H1 (cell line): ENCODE results near the gene CRYGB. TPM values are rescaled to one million over a fixed set of nuclear protein-coding genes. Genes with fewer than 3 reads are reported as not detected.

ENCODE experiments used
- CTCF ChIA-PET: fragments of 300-600 bp; sonication (Branson Sonifier 250); formaldehyde crosslinking; loops from one replicate; lab custom pipeline; 2021; ENCODE audit not compliant: partially characterized antibody; lab: Charles Lee
- POLR2A ChIA-PET: fragments of 300-600 bp; sonication (Branson Sonifier 250); formaldehyde crosslinking; loops from one replicate; lab custom pipeline; 2021; ENCODE audit warnings: inconsistent platforms; ENCODE audit not compliant: partially characterized antibody; lab: Charles Lee
- DNase-seq, 2 experiments: peaks; one replicate each; pipeline versions ENCODE4 v3.0.0 to v3.0.0-alpha.2; 2010 to 2022; ENCODE audit warnings: low spot score in 2 of 2, low read depth in 1 of 2, mixed read lengths in 1 of 2
- FAIRE-seq: peaks from 2 replicates; lab custom pipeline; 2011; peaks lifted over from hg19 to GRCh38; lab: Jason Lieb, UNC
- H2AFZ ChIP-seq: 2 replicates; pipeline ENCODE4 v1.8.1; 2012; ENCODE audit warnings: low read length, inconsistent platforms
- H2AK5ac ChIP-seq: 2 replicates; pipeline ENCODE4 v1.6.1; 2013; ENCODE audit warnings: low read depth, low read length
- H2BK120ac ChIP-seq: replicated peaks from 2 replicates; pipeline ENCODE3; 2013; ENCODE audit warnings: low read depth, low read length, inconsistent platforms
- H2BK12ac ChIP-seq: 2 replicates; pipeline ENCODE4 v1.6.1; 2013; ENCODE audit warnings: low read depth, low read length
- H2BK15ac ChIP-seq: 2 replicates; pipeline ENCODE4 v1.6.1; 2013; ENCODE audit warnings: low read length
- H2BK20ac ChIP-seq: 2 replicates; pipeline ENCODE4 v1.6.1; 2013; ENCODE audit warnings: low read length
- H2BK5ac ChIP-seq: 2 replicates; pipeline ENCODE4 v1.6.1; 2013; ENCODE audit warnings: low read depth, low read length
- H3K14ac ChIP-seq: 2 replicates; pipeline ENCODE4 v1.6.1; 2013; ENCODE audit warnings: inconsistent platforms; ENCODE audit not compliant: insufficient read length
- H3K18ac ChIP-seq: 2 replicates; pipeline ENCODE4 v1.6.1; 2013; ENCODE audit warnings: low read length; ENCODE audit errors: extremely low read depth
- H3K23ac ChIP-seq: 2 replicates; pipeline ENCODE4 v1.6.1; 2013; ENCODE audit warnings: inconsistent platforms; ENCODE audit not compliant: insufficient read length
- H3K23me2 ChIP-seq: 2 replicates; pipeline ENCODE4 v1.6.1; 2013; ENCODE audit warnings: low read depth, low read length
- H3K27ac ChIP-seq: 2 replicates; pipeline ENCODE4 v1.6.1; 2011; ENCODE audit warnings: low read depth, low read length, inconsistent platforms
- H3K27me3 ChIP-seq, 4 experiments: replicated peaks in 1 of 4; 1 replicate in 1 of 4; 2 replicates in 3 of 4; pipeline versions ENCODE4 v1.6.1 to v1.8.1; 2011 to 2013; ENCODE audit warnings: low read length in 3 of 4, mild to moderate bottlenecking in 3 of 4, inconsistent platforms in 2 of 4, mixed read lengths in 2 of 4, moderate library complexity in 1 of 4; ENCODE audit not compliant: control insufficient read depth in 3 of 4, insufficient read depth in 3 of 4; ENCODE audit errors: extremely low read depth in 1 of 4
- H3K36me3 ChIP-seq, 4 experiments: 2 replicates each; pipeline versions ENCODE4 v1.6.1 to v1.8.1; 2011 to 2013; ENCODE audit warnings: mild to moderate bottlenecking in 4 of 4, low read length in 3 of 4, moderate library complexity in 2 of 4, control low read depth in 1 of 4, inconsistent platforms in 1 of 4; ENCODE audit not compliant: insufficient read depth in 4 of 4, control insufficient read depth in 2 of 4
- H3K4ac ChIP-seq: replicated peaks from 2 replicates; pipeline ENCODE3; 2013; ENCODE audit warnings: low read length, low read depth, mixed read lengths, inconsistent platforms; ENCODE audit not compliant: insufficient read length
- H3K4me1 ChIP-seq, 4 experiments: replicated peaks in 1 of 4; 1 replicate in 1 of 4; 2 replicates in 3 of 4; pipeline versions ENCODE4 v1.6.1 to v1.8.1; 2011 to 2013; ENCODE audit warnings: low read length in 3 of 4, inconsistent platforms in 2 of 4, mixed read lengths in 1 of 4; ENCODE audit not compliant: insufficient read depth in 4 of 4, control insufficient read depth in 3 of 4
- H3K4me2 ChIP-seq, 2 experiments: 2 replicates each; pipeline versions ENCODE4 v1.6.1 to v1.8.1; 2011 to 2013; ENCODE audit warnings: low read depth in 2 of 2, low read length in 2 of 2, control low read depth in 1 of 2, inconsistent platforms in 1 of 2, mild to moderate bottlenecking in 1 of 2; ENCODE audit not compliant: insufficient read depth in 1 of 2
- H3K4me3 ChIP-seq, 4 experiments: fragments of 200-600, 300-600 bp in 1 of 4; sonication (generic), shearing (Covaris generic), sonication (Bioruptor Twin) in 1 of 4; 2 replicates each; pipeline versions ENCODE4 v1.5.1 to v1.8.1; 2011 to 2016; ENCODE audit warnings: low read length in 4 of 4, low read depth in 3 of 4, control low read depth in 2 of 4, inconsistent platforms in 2 of 4, mild to moderate bottlenecking in 2 of 4, mixed read lengths in 1 of 4, moderate library complexity in 1 of 4; ENCODE audit not compliant: insufficient read depth in 2 of 4; ENCODE audit errors: extremely low read depth in 1 of 4
- H3K56ac ChIP-seq: replicated peaks from 2 replicates; pipeline ENCODE3; 2013; ENCODE audit warnings: low read depth, mild to moderate bottlenecking, mixed read lengths, low read length, inconsistent platforms; ENCODE audit not compliant: insufficient read length
- H3K79me1 ChIP-seq: 2 replicates; pipeline ENCODE4 v1.6.1; 2013; ENCODE audit warnings: low read depth, low read length, control low read depth
- H3K79me2 ChIP-seq, 2 experiments: 2 replicates each; pipeline versions ENCODE4 v1.6.1 to v1.8.1; 2012 to 2013; ENCODE audit warnings: low read length in 2 of 2, mild to moderate bottlenecking in 2 of 2, inconsistent platforms in 1 of 2; ENCODE audit not compliant: insufficient read depth in 2 of 2, control insufficient read depth in 1 of 2
- H3K9ac ChIP-seq, 4 experiments: replicated peaks in 1 of 4; 1 replicate in 1 of 4; 2 replicates in 3 of 4; pipeline versions ENCODE4 v1.6.1 to v1.8.1; 2011 to 2013; ENCODE audit warnings: low read depth in 3 of 4, low read length in 3 of 4, control low read depth in 2 of 4, mild to moderate bottlenecking in 2 of 4, moderate library complexity in 2 of 4, inconsistent platforms in 1 of 4; ENCODE audit errors: extremely low read depth in 1 of 4
- H3K9me3 ChIP-seq, 2 experiments: 2 replicates each; pipeline versions ENCODE4 v1.6.1 to v1.8.1; 2012 to 2013; ENCODE audit warnings: mild to moderate bottlenecking in 2 of 2, moderate library complexity in 2 of 2, control low read depth in 1 of 2, inconsistent platforms in 1 of 2, low read depth in 1 of 2, low read length in 1 of 2, mixed read lengths in 1 of 2; ENCODE audit not compliant: insufficient read depth in 2 of 2
- H4K20me1 ChIP-seq, 2 experiments: replicated peaks in 1 of 2; 2 replicates each; pipeline versions ENCODE3 to v1.8.1; 2011 to 2013; ENCODE audit warnings: inconsistent platforms in 2 of 2, low read length in 2 of 2, mild to moderate bottlenecking in 1 of 2; ENCODE audit not compliant: insufficient read depth in 2 of 2, control insufficient read depth in 1 of 2
- H4K5ac ChIP-seq: 2 replicates; pipeline ENCODE4 v1.6.1; 2013; ENCODE audit warnings: low read length, low read depth, mixed read lengths, inconsistent platforms; ENCODE audit not compliant: insufficient read length
- H4K8ac ChIP-seq: 2 replicates; pipeline ENCODE4 v1.8.0; 2013; ENCODE audit warnings: mild to moderate bottlenecking, moderate library complexity, low read length, inconsistent platforms; ENCODE audit not compliant: insufficient read depth; ENCODE audit errors: extremely low read depth
- H4K91ac ChIP-seq: replicated peaks from 2 replicates; pipeline ENCODE3; 2013; ENCODE audit warnings: low read length, mixed read lengths, inconsistent platforms; ENCODE audit not compliant: insufficient read length
- ASH2L ChIP-seq: fragments of 200-600, 300-600 bp; sonication (generic); IDR thresholded peaks from one replicate; pipeline ENCODE4 v1.7.1; 2017; ENCODE audit warnings: low read length
- CBX8 ChIP-seq: fragments of 300-800, 300-1000 bp; sonication (generic); IDR thresholded peaks from 2 replicates; pipeline ENCODE4 v1.7.1; 2016; ENCODE audit warnings: low read depth, low read length, borderline replicate concordance
- CTBP2 ChIP-seq: IDR thresholded peaks from 2 replicates; pipeline ENCODE4 v1.7.0; 2011; ENCODE audit warnings: borderline replicate concordance, mild to moderate bottlenecking, moderate library complexity, mixed read lengths, low read length; ENCODE audit not compliant: insufficient read depth, insufficient read length
- POU5F1 ChIP-seq: IDR thresholded peaks from 2 replicates; pipeline ENCODE4 v1.6.1; 2011; ENCODE audit warnings: low read depth, mild to moderate bottlenecking, low read length, moderate library complexity
- ZNF274 ChIP-seq: IDR thresholded peaks from 2 replicates; pipeline ENCODE4 v1.7.0; 2012; ENCODE audit warnings: low read length, borderline replicate concordance; ENCODE audit errors: extremely low read depth
- WGBS, 2 experiments: shearing (Covaris generic) in 1 of 2; methylation state at CpG; one replicate each; pipeline versions ENCODE4 v1.1.6 to v1.1.7; 2013 to 2015; ENCODE audit warnings: low lambda C conversion rate in 2 of 2, mixed read lengths in 2 of 2, inconsistent platforms in 1 of 2, low coverage in 1 of 2, missing lambda C conversion rate in 1 of 2; ENCODE audit not compliant: insufficient replicate concordance in 2 of 2, insufficient coverage in 1 of 2, insufficient read length in 1 of 2; ENCODE audit errors: extremely low coverage in 1 of 2, missing lambda C conversion rate in 1 of 2; 5-methylcytosine and 5-hydroxymethylcytosine counted together
- polyA plus RNA-seq, 7 experiments: library from polyadenylated mRNA; depleted of rRNA in 3 of 7; stranded (reverse) in 5 of 7; unstranded in 2 of 7; fragments of >200 nt in 5 of 7; fragments of 200-250 nt in 2 of 7; gene quantifications; 1 replicate in 5 of 7; 2 replicates in 1 of 7; 4 replicates in 1 of 7; pipeline versions ENCODE4 v1.2.1 to v1.2.3, GENCODE V29; 2011 to 2013; ENCODE audit warnings: missing spikeins in 2 of 7, mixed read lengths in 2 of 7
- total RNA-seq: library from RNA; stranded (reverse); fragmentation: NEBNext Ultra II Directional; extraction: Animal tissue kit (Norgen Biotek cat#: 25700); gene quantifications from 2 replicates; pipeline ENCODE4 v1.2.1, GENCODE V29; 2021
- TF ChIP-seq, protein P1 (sequence below), 3 experiments: IDR thresholded peaks; 1 replicate in 2 of 3; 2 replicates in 1 of 3; pipeline versions ENCODE4 v1.5.1 to v1.6.1; 2011; ENCODE audit warnings: low read length in 3 of 3, mild to moderate bottlenecking in 3 of 3, inconsistent platforms in 2 of 3, low read depth in 1 of 3, moderate library complexity in 1 of 3; ENCODE audit not compliant: insufficient read depth in 1 of 3; ENCODE audit errors: control extremely low read depth in 1 of 3

Gene CRYGB
- total and polyA plus RNA-seq, 2 of the 8 experiments (the other 6 are each of a cell fraction or from before 2014, with no cell fraction given), result 0.38 TPM; not detected in 1

GRCh38 chr2:208183526-208183925 is 37.6 kb upstream of the CRYGB start:
- WGBS, 2 experiments, result 11% methylated on average over 7 of the region's 7 CpGs; no CpG with 5 or more reads in 1 of the 2 experiments
- Histone ChIP-seq H4K91ac (no peak overlapping the region), H3K23ac (no peak overlapping the region), H4K5ac (peak overlapping the region; percentile 42), H3K14ac (no peak overlapping the region), H3K4me1 (peaks cover 2 to 16% (median 7%) of the 10 kb centered on the region in 4 experiments), H4K20me1 (no peaks in the 10 kb centered on the region), H3K4ac (no peak overlapping the region), H3K56ac (no peak overlapping the region), H2AFZ (no peak overlapping the region), H3K79me1 (no peaks in the 10 kb centered on the region), H2BK5ac (no peak overlapping the region), H2BK12ac (0 out of 2 replicates have a peak overlapping the region, but pooled peaks have one; percentile 5), H3K18ac (no peak overlapping the region)
- POLR2A ChIA-PET, result interaction anchor here (0.6 to 0.9 kb wide), 2 partner anchors 9 to 62 kb away, joined by 3 to 4 read pairs; no protein-coding TSS in a partner anchor
- CTCF ChIA-PET, result interaction anchor here (0.6 to 1.7 kb wide), 8 partner anchors 8 to 79 kb away, joined by 3 to 8 read pairs (median 3); partner anchors contain the start of gene CRYGA
- TF ChIP-seq CTBP2 (no peak), ZNF274 (no peak), POU5F1 (no peak), CBX8 (no peak), ASH2L (peak; percentile 77)
- TF ChIP-seq, protein P1, sequence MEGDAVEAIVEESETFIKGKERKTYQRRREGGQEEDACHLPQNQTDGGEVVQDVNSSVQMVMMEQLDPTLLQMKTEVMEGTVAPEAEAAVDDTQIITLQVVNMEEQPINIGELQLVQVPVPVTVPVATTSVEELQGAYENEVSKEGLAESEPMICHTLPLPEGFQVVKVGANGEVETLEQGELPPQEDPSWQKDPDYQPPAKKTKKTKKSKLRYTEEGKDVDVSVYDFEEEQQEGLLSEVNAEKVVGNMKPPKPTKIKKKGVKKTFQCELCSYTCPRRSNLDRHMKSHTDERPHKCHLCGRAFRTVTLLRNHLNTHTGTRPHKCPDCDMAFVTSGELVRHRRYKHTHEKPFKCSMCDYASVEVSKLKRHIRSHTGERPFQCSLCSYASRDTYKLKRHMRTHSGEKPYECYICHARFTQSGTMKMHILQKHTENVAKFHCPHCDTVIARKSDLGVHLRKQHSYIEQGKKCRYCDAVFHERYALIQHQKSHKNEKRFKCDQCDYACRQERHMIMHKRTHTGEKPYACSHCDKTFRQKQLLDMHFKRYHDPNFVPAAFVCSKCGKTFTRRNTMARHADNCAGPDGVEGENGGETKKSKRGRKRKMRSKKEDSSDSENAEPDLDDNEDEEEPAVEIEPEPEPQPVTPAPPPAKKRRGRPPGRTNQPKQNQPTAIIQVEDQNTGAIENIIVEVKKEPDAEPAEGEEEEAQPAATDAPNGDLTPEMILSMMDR (IDR thresholded peaks at IDR 0.05; ENCODE audit: control extremely low read depth in 1 of 3, insufficient read depth in 1 of 3, low read depth in 1 of 3, low read length in 3 of 3), result peak in 1 of 3 experiments; percentile 24; a peak in 1 of 4 replicates
- TF ChIP-seq, all 59 proteins: peak for 2
- H3K4me3 ChIP-seq, result peak overlapping the region; percentile 10 to 59 (median 30); a peak in 5 of 8 replicates
- peak overlapping the region; percentile 58 to 64 for H3K4me2 ChIP-seq
- H2BK15ac ChIP-seq, result no peak overlapping the region
- H3K9ac ChIP-seq, result no peak overlapping the region
- no peak overlapping the region for H3K27ac ChIP-seq
- H3K9me3 ChIP-seq, result no peaks in the 10 kb centered on the region
- DNase-seq (peak in 1 of 2 experiments; percentile 60), FAIRE-seq (no peak)
- no peaks in the 10 kb centered on the region for H3K36me3 ChIP-seq
- H2BK20ac ChIP-seq, result no peak overlapping the region
- H2AK5ac ChIP-seq, result no peak overlapping the region
- H4K8ac ChIP-seq, result no peak overlapping the region
- H3K23me2 ChIP-seq, result no peaks in the 10 kb centered on the region; the same call in 1 of the 2 replicates
- no peaks in the 10 kb centered on the region for H3K79me2 ChIP-seq
- no peaks in the 10 kb centered on the region for H3K27me3 ChIP-seq
- peak overlapping the region; percentile 23 for H2BK120ac ChIP-seq
